Activated CD8-positive, alpha-beta memory T cell treated with anti-CD3 and anti-CD28 coated beads, Interleukin-2, amount 50 U/mL, for 4 hours (primary cell): ENCODE measurements around the gene ORC6.
"Not testable (repeated sequence)": the region's sequence is repeated elsewhere in the genome, so short reads cannot be mapped to it uniquely, and the experiment has no call there.

Source experiments
- DNase-seq: peaks from one replicate; pipeline ENCODE4 v3.0.0-alpha.2; 2020

ORC6 gene, protein sequence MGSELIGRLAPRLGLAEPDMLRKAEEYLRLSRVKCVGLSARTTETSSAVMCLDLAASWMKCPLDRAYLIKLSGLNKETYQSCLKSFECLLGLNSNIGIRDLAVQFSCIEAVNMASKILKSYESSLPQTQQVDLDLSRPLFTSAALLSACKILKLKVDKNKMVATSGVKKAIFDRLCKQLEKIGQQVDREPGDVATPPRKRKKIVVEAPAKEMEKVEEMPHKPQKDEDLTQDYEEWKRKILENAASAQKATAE

DNA sequence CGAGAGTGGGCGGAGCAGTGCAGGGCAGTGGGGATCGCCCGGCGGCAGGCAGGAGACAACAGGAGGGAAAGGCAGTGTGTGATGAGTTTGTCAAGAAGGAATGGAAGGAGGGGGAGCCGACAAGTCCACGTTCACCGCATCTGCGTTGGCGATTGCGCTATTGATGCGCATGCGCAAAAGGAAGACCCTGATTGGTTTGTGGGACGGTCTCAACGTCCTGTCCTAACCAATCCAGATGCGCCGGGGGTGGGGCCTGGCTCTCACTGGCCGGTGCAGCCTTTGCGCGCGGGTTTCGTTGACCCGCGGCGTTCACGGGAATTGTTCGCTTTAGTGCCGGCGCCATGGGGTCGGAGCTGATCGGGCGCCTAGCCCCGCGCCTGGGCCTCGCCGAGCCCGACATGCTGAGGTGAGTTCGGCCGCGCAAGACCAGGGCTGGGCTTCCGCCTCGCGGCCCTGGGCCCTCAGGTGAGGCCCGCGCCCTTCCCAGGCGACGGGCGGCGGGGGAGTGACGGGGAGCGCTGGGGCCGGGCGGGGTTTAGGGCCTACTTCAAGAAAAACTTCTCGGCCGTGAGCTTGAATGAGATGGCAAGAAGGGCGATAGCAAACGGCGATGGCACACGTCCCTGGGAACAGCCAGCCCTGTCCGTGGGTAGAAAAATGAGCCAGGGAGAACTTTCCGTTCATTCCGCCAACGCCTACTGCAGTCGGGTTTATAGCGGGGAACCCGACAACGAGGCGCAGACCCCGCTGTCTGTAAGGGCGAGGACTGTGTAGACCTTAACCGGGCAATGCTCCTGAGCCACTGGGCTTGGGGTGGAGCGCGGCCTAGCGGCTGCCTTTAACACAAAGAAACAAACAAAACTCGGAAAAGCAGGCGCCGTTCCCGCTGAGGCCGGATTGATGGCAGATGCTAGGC is at the start of gene ORC6:
TSS of gene ORC6 (plus strand) at position 295 of the 916 bp plus-strand sequence. CDS start at position 342, 47 bp downstream.
- peak; percentile 95 for DNase-seq

DNA sequence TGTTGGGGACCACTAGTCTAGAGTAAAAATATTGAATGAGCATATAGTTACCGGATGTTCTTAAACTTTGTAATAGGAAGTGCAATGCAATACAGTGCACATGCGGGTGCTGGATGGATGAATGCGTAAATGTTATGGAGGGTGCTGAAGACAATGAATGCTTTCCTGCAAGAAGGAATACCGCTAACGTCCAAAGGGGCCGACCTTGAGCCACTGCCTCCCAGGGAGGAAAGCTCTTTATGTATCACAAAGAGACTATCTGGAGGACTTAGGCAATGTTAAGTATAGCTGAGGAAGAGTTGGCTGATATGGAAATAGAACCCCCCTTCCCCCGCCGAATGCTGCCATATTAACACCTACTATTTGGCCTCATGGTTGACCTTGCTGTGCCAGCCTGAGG is 40.8 kb upstream of the ORC6 start:
- no peak for DNase-seq

DNA sequence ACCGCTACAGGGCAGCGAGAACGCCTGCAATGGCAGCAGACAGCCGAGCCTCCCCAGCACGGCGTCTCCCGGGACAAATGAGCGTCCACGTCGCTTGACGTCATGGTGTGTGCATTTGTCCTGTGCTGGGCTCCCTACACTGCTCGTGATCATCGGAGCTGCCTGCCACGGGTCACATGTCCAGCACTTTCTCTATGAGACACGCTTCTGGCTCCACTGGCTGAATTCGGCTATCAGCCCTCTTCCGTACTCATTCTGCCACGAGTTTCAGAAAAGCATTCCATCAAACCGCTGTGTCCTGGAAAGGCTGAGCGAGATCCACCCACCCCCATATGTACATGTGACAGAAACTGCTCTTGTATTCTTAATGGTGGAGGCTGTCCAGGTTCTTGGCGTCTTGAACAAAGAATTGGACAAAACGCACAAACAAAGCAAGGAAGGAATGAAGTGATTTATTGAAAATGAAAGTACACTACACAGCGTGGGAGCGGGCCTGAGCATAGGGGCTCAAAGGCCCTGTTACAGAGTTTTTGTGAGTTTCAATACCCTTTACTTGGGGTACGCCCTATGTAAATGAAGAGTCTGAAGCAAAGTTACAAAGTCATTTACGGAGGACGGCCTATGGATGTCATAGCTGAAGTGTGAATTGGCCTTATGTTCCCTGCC is 39.7 kb upstream of the ORC6 start:
- DNase-seq = no peak

DNA sequence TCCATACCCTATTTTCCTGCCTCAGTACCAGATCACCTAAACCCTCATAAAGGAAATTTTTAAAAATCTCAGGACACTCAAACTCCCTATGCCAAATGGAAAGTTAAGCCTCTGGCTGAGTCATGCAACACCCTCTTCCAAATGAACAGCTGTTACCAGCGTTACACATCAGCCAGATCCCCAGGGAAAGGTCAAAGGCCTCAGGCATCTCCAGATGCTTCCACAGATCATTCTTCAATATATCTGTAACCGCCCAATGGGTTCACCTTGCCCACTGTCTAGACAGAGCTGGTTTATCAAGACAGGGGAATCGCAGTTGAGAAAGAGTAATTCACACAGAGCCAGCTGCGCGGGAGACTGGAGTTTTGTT is 39.2 kb upstream of the ORC6 start:
- DNase-seq = no peak

DNA sequence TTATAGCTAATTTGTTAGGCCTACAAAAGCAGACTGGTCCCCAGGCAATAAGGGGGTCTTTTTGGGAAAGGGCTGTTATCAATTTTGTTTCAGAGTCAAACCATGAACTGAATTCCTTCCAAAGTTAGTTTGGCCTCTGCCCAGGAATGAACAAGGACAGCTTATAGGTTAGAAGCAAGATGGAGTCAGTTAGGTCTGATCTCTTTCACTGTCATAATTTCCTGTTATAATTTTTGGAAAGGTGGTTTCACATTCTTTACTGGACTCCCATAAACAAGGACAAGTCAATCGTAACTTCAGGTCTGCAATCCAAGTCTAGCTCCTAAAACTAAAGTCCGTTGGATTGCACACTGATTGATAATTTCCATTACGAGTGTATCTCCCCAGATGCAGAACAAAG is 38.2 kb upstream of the ORC6 start:
- DNase-seq = no peak

DNA sequence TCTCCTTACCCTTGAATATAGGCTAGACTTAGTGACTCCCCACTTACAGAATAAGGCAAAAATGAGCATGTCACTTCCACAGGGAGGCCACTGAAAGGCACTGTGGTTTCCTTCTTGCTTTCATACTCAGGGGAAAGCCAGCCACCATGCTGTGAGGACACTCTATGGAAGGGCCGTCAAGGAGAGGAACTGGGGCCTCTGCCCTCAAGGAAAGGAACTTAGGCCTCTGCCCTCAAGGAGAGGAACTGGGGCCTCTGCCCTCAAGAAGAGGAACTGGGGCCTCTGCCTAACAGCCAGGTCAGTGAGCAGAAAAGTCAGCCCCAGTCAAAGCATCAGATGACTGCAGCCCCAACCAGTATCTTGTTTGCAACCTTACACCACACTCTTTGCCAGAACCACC is 30.5 kb upstream of the ORC6 start:
- DNase-seq = no peak

DNA sequence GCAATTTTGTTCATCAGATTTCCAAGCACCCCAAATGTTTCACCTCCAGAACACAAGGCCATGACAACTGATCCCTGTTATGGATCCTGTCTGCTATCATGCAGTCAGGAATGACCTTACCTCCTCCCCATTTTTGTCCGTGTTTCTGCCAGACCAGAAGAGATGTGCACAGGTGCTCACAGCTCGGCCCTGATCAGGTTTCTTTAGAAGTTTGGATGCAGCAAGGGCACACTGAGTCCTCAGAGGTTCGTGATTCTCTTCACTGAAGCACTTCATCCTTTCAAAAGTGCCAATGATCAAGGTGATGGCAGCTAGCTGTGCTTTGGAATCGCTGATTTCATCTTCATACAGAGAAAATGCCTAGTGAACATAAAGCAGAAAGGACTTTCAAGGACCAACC is 27.3 kb upstream of the ORC6 start:
- DNase-seq = no peak

DNA sequence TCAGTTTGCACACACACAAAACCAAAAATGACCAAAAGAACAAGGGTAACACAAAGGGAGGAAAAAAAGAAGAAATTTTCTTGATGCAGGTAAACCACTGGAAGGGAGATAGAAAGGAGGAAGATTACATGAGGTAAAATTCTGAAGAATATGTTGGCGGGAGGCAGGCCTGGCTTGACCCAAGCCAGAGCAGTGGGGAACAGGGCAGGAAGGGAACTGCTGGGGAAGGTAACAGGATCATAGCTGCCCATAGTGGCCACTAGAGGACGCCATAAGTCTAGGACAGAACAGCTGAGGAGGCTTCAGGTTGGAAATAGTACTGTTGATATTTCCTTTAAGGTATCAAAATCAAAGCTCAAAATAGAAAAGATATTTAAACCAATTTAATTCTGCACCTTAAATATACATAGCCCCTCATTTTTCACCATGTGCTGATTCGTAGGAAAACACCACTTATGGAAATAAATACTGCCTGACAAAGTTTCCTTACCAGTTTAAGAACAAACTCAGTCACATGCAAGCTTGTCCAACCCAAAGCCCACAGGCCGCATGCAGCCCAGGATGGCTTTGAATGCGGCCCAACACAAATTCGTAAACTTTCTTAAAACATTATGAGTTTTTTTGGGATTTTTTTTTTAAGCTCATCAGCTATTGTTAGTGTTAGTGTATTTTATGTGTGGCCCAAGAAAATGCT is 16.0 kb upstream of the ORC6 start:
- DNase-seq = peak; percentile 26

DNA sequence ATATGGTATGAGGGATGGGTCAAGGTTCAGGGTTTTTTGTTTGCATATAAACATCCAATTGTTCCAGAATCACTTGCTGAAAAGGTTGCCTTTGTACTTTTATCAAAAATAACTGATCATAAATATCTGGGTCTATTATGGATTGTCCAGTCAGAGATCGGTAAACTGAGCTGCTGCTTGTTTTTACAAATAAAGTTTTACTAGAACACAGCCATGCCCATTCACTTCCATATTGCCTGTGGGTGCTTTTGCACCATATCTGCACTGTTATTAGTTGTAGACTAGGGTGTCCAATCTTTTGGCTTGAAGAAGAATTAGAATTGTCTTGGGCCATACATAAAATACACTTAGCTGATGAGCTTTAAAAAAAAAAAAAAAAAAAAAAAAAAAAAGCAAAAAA is 11.5 kb upstream of the ORC6 start:
- DNase-seq = not testable (repeated sequence)

DNA sequence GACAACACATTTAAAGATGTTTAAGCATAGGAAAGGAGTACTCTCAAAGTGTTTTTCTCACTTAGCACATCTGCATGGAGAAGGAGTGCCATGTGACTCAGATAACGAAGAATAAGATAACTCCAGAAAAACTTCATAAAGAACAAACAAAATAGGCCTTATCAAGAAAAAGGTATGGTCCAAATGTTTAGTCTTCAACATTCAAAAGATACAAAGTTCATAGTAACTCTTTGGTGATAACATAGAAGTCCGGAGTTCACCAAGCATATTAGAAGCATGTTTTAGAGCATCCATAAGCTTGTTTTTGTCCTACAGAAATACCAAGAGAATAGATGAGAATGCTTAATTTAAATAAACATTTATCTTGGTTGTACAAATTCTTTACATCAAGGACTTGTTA is 7.6 kb upstream of the ORC6 start:
- DNase-seq = not testable (repeated sequence)

DNA sequence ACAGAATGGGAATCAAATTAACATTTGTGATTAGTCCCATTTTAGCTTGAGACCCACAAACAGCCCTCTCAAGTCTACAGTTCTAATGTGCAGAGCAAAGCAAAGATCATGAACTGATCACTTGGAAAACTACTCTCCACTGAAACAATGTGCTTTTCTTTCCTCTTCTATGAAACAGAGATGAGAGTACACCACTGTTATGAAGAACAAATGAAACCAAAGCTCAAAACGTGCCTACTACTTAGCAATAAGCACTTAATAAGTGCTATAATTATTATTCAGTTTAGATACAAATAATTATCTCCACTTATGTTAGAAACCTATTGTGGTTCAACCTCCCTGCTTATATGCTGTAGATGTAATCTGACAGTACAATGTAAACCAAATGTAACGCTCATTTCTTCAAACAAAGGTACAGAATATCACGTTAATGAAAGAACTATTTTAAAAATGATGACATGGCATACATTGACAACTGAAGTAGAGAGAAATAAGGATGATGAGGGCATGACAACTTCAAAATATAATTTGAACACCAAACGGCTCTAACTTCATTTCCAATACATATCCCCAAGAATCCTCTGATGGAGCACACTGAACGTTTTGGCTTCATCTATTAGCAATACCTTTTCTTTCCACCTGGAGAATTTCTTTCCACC is 2.5 kb upstream of the ORC6 start:
- DNase-seq = no peak

DNA sequence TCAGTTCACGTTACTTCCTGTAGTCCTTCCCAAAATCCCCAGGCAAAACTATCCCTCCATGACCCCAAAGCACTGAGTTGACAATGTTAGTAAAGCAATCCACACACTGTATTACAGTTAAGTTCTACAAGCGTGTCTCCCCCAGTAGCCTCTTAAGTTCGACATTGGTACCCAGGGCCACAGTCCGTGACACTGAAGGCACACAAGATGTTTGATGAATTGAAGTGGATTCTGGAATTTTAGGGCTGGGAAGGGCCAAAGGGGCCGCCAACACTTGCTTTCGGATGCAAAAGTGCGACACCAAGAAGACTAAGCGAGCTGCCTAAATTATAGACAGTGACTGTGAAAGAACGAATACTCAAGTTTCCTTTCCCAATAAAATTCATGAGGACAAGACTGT is 2.0 kb upstream of the ORC6 start:
- DNase-seq = no peak

DNA sequence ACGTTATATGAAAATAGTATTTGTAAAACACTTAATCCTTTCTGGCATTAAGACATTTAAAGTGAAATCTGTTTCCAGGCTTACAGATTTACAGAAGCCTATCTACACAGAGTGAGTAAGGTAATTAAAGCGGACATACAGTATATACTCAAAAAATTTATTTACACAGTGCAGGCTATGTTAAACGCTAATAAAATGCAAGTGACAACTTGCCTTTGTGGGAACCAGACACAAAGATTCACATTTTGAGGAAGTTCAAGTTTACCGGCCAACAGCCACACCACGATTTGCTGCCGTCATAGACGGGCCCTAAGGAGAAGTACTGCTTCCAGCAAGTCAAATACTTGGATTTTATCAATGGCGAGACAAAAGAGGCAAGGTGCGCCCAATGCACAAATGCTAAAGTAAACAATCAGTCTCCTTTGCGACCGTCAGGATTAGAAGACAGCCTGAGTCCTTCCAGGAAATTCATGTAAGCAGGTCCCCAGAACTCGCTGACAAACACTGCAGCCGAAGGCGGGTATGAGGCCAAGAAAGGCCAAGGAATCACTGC is 1.3 kb upstream of the ORC6 start:
- DNase-seq = no peak

DNA sequence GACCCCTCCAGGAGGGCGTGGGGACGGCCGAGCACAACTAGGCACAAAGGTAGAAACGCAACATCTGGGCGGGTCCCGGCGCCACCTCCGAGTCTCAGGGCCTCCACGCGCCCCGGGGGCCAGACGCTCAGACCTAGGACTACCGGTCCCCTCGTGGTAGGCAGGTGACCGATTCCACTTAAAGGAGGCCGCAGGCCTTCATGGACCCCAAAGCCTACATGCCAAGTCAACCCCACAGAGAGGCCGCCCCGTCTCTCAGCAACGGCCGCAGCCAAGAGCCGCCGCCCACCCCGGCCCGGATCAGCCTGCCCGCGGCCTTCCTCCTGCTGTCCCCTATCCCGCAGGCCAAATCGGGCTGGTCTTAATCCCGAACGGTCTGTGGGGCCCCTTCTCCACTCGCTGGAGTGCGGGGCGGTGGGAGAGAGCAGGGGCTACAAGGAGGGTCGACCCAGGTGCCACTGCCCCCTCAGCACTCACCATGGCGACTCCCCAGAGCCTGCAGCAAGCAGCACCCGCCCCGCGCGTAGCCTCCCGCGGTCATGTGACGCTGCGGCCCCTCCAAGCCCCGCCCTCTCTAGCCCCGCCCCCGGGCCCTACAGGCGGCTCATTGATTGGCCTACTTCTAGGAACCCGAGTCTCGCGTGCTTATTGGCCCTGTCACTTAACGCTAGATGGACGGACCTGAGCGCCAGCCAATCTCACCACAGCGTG is 650 bp upstream of the ORC6 start, which contains the start of gene VPS35:
TSS of gene VPS35 (minus strand) at position 525 of the 711 bp plus-strand sequence. CDS start at position 480, 45 bp downstream.
- peak; percentile 100 for DNase-seq

DNA sequence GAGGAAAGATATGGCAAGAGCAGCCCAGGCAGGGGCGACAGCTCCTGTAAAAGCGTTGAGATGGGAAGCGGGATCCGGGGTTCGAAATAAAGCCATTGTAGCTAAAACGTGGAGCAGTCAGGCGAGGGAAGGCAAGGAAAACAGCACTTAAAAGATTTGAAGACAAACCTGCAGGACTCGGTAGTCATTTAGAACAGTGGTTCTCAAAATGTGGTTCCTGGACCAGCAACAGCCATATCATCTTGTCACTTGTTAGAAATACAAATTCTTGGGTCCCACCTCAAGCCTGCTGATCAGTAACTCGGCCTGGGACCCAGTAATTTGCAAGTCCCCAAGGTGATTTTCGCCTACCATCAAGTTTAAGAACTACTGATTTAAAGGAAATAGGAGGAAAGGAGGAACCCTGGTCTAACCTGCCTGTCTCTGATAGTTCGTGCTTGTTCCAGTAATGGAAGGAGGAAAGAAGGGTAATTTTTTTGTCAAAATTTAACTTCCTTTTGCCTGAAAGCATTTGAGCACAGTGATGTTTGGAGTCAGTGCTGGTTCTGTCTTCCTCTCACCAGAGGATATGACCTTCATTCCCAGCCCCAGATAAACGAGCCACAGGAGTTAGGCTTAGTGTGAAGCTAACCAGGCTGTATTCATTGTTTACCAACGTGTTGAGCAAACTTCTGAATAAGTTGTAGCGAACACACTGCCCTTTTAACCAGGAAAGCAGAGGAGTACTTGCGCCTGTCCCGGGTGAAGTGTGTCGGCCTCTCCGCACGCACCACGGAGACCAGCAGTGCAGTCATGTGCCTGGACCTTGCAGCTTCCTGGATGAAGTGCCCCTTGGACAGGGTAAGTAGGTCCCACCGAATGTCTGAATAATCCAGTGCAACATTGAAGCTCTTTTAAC is 1.1 kb downstream of the ORC6 start:
- no peak for DNase-seq

DNA sequence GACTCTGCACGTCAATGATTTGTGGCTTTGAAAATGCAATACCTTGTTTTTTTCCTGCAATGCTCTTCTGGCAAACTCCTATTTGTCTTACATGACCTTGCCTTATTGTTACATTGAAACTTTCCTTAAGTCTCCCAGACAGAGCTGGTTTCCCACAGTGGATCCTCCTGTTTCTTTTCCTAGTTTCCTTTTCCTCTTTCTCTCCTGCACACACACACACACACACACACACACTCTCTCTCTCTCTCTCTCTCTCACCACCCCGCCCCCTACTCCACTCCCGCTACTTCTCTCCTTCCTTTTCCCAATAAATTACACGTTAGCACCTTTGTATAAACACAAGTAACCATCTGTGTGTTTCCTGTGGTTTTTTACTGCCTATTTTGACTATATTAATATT is 2.3 kb downstream of the ORC6 start:
- DNase-seq = no peak

DNA sequence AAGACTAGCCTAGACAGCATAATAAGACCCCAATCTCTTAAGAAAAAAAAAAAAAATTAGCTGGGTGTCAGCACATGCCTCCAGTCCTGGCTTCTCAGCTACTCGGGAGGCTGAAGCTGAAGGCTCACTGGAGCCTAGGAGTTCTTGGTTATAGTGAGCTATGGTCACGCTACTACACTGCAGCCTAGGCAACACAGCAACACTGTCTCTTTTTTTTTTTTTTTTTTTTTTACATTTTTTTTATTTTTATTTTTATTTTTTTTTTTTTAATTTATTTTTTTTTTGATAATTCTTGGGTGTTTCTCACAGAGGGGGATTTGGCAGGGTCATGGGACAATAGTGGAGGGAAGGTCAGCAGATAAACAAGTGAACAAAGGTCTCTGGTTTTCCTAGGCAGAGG is 4.1 kb downstream of the ORC6 start:
- DNase-seq = no peak

DNA sequence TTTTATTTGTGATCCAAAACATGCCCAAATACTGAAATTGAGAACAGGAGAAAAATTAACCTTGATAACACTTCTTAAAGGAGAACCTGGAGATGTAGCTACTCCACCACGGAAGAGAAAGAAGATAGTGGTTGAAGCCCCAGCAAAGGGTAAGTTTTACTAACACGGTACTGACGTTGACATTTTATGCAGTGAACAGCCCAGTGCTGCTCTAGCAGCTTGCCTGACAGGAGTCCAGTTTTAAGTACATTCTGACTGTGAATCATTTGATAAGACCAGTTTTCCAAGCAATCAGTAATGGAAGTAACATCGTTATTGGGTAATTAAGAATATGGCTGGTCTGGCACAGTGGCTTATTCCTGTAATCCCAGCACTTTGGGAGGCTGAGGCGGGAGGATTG is 6.5 kb downstream of the ORC6 start:
- DNase-seq = no peak

DNA sequence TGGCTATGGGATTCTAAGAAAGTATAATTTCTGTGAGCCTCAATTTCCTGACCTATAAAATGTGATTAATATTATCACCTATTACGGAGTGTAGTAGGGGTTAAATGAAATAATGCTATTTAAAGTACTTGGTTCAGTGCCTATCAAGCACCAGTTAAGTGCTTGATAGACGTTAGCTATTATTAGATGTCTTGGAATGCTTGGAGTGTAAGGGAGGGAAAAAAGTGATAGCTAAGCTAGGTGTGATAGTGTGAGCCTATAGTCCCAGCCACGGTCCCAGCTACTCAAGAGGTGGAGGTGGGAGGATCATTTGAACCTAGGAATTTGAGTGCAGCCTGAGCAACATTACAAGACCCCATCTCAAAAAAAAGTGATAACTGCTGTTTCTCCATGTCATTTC is 7.5 kb downstream of the ORC6 start:
- DNase-seq = no peak

DNA sequence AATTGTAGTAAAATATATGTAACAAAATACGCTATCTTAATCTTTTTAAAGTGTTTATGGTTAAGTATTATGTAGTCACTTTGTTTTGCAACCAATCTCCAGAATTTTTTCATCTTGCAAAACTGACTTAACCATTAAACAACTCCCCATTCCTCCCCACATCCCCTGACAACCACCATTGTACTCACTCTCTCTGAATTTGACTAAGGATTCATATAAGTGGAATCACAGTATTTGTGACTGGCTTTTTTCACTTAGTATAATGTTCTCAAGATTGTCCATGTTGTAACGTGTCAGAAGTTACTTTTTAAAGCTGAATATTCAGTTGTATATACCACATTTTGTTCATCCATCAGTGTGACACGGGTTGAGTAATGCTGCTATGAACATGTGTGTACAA is 10.6 kb downstream of the ORC6 start:
- DNase-seq = no peak

DNA sequence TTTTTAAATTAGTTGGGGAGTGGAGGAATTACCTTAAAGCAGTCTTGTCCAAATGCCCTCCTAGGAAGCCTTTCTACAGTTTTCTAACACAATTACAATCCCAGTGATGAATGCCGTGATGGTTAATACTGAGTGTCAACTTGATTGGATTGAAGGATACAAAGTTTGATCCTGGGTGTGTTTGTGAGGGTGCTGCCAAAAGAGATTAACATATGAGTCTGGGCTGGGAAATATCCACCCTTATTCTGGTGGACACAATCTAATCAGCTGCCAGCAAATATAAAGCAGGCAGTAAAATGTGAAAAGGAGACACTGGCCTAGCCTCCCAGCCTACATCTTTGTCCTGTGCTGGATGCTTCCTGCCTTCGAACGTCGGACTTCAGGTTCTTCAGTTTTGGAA is 12.2 kb downstream of the ORC6 start:
- DNase-seq = no peak
